ENCODE results near the gene ZNF568.

GRCh38 chr19:36963280-36963679 lies 47.1 kb downstream of the ZNF568 start:
- TF ChIP-seq POLR2AphosphoS5 (IDR thresholded peaks at IDR 0.05; ENCODE audit: low read depth) (no peak), GABPA (IDR thresholded peaks at IDR 0.05; ENCODE audit: low read depth) (no peak)
- TF ChIP-seq, protein P1, sequence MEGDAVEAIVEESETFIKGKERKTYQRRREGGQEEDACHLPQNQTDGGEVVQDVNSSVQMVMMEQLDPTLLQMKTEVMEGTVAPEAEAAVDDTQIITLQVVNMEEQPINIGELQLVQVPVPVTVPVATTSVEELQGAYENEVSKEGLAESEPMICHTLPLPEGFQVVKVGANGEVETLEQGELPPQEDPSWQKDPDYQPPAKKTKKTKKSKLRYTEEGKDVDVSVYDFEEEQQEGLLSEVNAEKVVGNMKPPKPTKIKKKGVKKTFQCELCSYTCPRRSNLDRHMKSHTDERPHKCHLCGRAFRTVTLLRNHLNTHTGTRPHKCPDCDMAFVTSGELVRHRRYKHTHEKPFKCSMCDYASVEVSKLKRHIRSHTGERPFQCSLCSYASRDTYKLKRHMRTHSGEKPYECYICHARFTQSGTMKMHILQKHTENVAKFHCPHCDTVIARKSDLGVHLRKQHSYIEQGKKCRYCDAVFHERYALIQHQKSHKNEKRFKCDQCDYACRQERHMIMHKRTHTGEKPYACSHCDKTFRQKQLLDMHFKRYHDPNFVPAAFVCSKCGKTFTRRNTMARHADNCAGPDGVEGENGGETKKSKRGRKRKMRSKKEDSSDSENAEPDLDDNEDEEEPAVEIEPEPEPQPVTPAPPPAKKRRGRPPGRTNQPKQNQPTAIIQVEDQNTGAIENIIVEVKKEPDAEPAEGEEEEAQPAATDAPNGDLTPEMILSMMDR (IDR thresholded peaks at IDR 0.05; ENCODE audit: insufficient read depth, low read length): no peak
- TF ChIP-seq, protein P2, sequence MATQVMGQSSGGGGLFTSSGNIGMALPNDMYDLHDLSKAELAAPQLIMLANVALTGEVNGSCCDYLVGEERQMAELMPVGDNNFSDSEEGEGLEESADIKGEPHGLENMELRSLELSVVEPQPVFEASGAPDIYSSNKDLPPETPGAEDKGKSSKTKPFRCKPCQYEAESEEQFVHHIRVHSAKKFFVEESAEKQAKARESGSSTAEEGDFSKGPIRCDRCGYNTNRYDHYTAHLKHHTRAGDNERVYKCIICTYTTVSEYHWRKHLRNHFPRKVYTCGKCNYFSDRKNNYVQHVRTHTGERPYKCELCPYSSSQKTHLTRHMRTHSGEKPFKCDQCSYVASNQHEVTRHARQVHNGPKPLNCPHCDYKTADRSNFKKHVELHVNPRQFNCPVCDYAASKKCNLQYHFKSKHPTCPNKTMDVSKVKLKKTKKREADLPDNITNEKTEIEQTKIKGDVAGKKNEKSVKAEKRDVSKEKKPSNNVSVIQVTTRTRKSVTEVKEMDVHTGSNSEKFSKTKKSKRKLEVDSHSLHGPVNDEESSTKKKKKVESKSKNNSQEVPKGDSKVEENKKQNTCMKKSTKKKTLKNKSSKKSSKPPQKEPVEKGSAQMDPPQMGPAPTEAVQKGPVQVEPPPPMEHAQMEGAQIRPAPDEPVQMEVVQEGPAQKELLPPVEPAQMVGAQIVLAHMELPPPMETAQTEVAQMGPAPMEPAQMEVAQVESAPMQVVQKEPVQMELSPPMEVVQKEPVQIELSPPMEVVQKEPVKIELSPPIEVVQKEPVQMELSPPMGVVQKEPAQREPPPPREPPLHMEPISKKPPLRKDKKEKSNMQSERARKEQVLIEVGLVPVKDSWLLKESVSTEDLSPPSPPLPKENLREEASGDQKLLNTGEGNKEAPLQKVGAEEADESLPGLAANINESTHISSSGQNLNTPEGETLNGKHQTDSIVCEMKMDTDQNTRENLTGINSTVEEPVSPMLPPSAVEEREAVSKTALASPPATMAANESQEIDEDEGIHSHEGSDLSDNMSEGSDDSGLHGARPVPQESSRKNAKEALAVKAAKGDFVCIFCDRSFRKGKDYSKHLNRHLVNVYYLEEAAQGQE (IDR thresholded peaks at IDR 0.05; ENCODE audit: insufficient replicate concordance, low read depth): no peak
